ENCODE results near the gene OLFM3.

- TF ChIP-seq, protein P1, sequence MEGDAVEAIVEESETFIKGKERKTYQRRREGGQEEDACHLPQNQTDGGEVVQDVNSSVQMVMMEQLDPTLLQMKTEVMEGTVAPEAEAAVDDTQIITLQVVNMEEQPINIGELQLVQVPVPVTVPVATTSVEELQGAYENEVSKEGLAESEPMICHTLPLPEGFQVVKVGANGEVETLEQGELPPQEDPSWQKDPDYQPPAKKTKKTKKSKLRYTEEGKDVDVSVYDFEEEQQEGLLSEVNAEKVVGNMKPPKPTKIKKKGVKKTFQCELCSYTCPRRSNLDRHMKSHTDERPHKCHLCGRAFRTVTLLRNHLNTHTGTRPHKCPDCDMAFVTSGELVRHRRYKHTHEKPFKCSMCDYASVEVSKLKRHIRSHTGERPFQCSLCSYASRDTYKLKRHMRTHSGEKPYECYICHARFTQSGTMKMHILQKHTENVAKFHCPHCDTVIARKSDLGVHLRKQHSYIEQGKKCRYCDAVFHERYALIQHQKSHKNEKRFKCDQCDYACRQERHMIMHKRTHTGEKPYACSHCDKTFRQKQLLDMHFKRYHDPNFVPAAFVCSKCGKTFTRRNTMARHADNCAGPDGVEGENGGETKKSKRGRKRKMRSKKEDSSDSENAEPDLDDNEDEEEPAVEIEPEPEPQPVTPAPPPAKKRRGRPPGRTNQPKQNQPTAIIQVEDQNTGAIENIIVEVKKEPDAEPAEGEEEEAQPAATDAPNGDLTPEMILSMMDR (IDR thresholded peaks at IDR 0.05): no peak
- no peak for TF ChIP-seq POLR2A (IDR thresholded peaks at IDR 0.05)
Observed at GRCh38 chr1:101841824-101842223, 154.9 kb downstream of the OLFM3 start.

Data from uterus (tissue), 2 donors.